PFSK-1 (cell line): ENCODE measurements around the gene STARD13.

Source experiments
- REST ChIP-seq, 2 experiments: IDR thresholded peaks; 2 replicates each; pipeline versions ENCODE4 v1.6.1 to v1.8.0; 2011 to 2012; ENCODE audit warnings: low read depth in 2 of 2, low read length in 2 of 2, control low read depth in 1 of 2, inconsistent platforms in 1 of 2, mild to moderate bottlenecking in 1 of 2, moderate library complexity in 1 of 2; ENCODE audit not compliant: insufficient read depth in 1 of 2
- TAF1 ChIP-seq: IDR thresholded peaks from 2 replicates; pipeline ENCODE4 v1.6.1; 2012; ENCODE audit warnings: low read length, control low read depth, borderline replicate concordance; ENCODE audit not compliant: insufficient read depth

- TF ChIP-seq REST (IDR thresholded peaks at IDR 0.05; ENCODE audit: insufficient read depth in 1 of 2, low read depth in 2 of 2, low read length in 2 of 2) = no peak
- no peak for TF ChIP-seq TAF1
Observed at GRCh38 chr13:33224686-33225085, 60.9 kb downstream of the STARD13 start.
